H9 (cell line): Measurements from ENCODE around the gene WRAP73. TPM values are rescaled to one million over a fixed set of nuclear protein-coding genes. Genes with fewer than 3 reads are reported as not detected.

Experiments
- DNase-seq: peaks from one replicate; pipeline ENCODE4 v3.0.0-alpha.2; 2017
- H2AFZ ChIP-seq: one replicate; pipeline ENCODE4 v1.6.1; 2013; ENCODE audit warnings: mild to moderate bottlenecking, low read length, control low read depth, moderate library complexity
- H2AK5ac ChIP-seq: 2 replicates; pipeline ENCODE4 v1.6.1; 2013; ENCODE audit warnings: low read length, control low read depth, mixed read lengths; ENCODE audit not compliant: insufficient read length
- H2BK120ac ChIP-seq: one replicate; pipeline ENCODE4 v1.6.1; 2013; ENCODE audit warnings: low read depth, mild to moderate bottlenecking, low read length, control low read depth, inconsistent platforms; ENCODE audit not compliant: poor library complexity, severe bottlenecking
- H2BK12ac ChIP-seq: 2 replicates; pipeline ENCODE4 v1.6.1; 2013; ENCODE audit warnings: low read length, control low read depth, mixed read lengths, low read depth; ENCODE audit not compliant: insufficient read length
- H2BK15ac ChIP-seq: 2 replicates; pipeline ENCODE4 v1.6.1; 2013; ENCODE audit warnings: low read depth, low read length, control low read depth
- H2BK20ac ChIP-seq: one replicate; pipeline ENCODE4 v1.6.1; 2013; ENCODE audit warnings: low read depth, mild to moderate bottlenecking, low read length, control low read depth, inconsistent platforms; ENCODE audit not compliant: poor library complexity, severe bottlenecking
- H2BK5ac ChIP-seq: 2 replicates; pipeline ENCODE4 v1.6.1; 2013; ENCODE audit warnings: low read length, control low read depth, mixed read lengths; ENCODE audit not compliant: insufficient read length
- H3K14ac ChIP-seq: 2 replicates; pipeline ENCODE4 v1.6.1; 2013; ENCODE audit warnings: low read length, control low read depth; ENCODE audit not compliant: insufficient read depth
- H3K18ac ChIP-seq: 2 replicates; pipeline ENCODE4 v1.6.1; 2013; ENCODE audit warnings: low read depth, mild to moderate bottlenecking, mixed read lengths, low read length, control low read depth; ENCODE audit not compliant: insufficient read length
- H3K23ac ChIP-seq: 2 replicates; pipeline ENCODE4 v1.6.1; 2013; ENCODE audit warnings: low read length, control low read depth, mixed read lengths, low read depth; ENCODE audit not compliant: insufficient read length
- H3K23me2 ChIP-seq: 2 replicates; pipeline ENCODE4 v1.6.1; 2013; ENCODE audit warnings: low read depth, mild to moderate bottlenecking, mixed read lengths, low read length, control low read depth; ENCODE audit not compliant: insufficient read length, poor library complexity, severe bottlenecking
- H3K27ac ChIP-seq: 2 replicates; pipeline ENCODE4 v1.5.1; 2013; ENCODE audit warnings: low read length, control low read depth, mixed read lengths, low read depth; ENCODE audit not compliant: insufficient read length
- H3K27me3 ChIP-seq: 2 replicates; pipeline ENCODE4 v1.6.1; 2013; ENCODE audit warnings: low read length, control low read depth, inconsistent platforms; ENCODE audit not compliant: insufficient read depth
- H3K4ac ChIP-seq: 2 replicates; pipeline ENCODE4 v1.6.1; 2013; ENCODE audit warnings: low read depth, mild to moderate bottlenecking, control low read depth, inconsistent platforms, low read length, moderate library complexity
- H3K4me1 ChIP-seq: 2 replicates; pipeline ENCODE4 v1.6.1; 2013; ENCODE audit warnings: low read length, control low read depth, inconsistent platforms; ENCODE audit not compliant: insufficient read depth
- H3K4me2 ChIP-seq: 2 replicates; pipeline ENCODE4 v1.6.1; 2013; ENCODE audit warnings: low read length, control low read depth, mixed read lengths; ENCODE audit not compliant: insufficient read length, insufficient read depth
- H3K56ac ChIP-seq: 2 replicates; pipeline ENCODE4 v1.6.1; 2013; ENCODE audit warnings: low read depth, mild to moderate bottlenecking, mixed read lengths, low read length, control low read depth; ENCODE audit not compliant: insufficient read length
- H3K79me1 ChIP-seq: 2 replicates; pipeline ENCODE4 v1.6.1; 2013; ENCODE audit warnings: low read depth, mild to moderate bottlenecking, moderate library complexity, low read length, control low read depth, inconsistent platforms; ENCODE audit not compliant: insufficient read depth, poor library complexity, severe bottlenecking
- H3K79me2 ChIP-seq: 2 replicates; pipeline ENCODE4 v1.6.1; 2013; ENCODE audit warnings: low read length, control low read depth, inconsistent platforms; ENCODE audit not compliant: insufficient read depth
- H3K9ac ChIP-seq: 2 replicates; pipeline ENCODE4 v1.6.1; 2013; ENCODE audit warnings: low read length, control low read depth, mixed read lengths; ENCODE audit not compliant: insufficient read length; ENCODE audit errors: extremely low read depth
- H3K9me3 ChIP-seq: one replicate; pipeline ENCODE4 v1.6.1; 2013; ENCODE audit warnings: low read depth, low read length, inconsistent platforms; ENCODE audit not compliant: control insufficient read depth
- H3T11ph ChIP-seq: one replicate; pipeline ENCODE4 v1.6.1; 2013; ENCODE audit warnings: mild to moderate bottlenecking, low read length, control low read depth, inconsistent platforms
- H4K20me1 ChIP-seq: one replicate; pipeline ENCODE4 v1.6.1; 2013; ENCODE audit not compliant: control insufficient read depth, insufficient read length, insufficient read depth
- H4K5ac ChIP-seq: 2 replicates; pipeline ENCODE4 v1.6.1; 2013; ENCODE audit warnings: low read depth, mild to moderate bottlenecking, mixed read lengths, low read length, control low read depth; ENCODE audit not compliant: insufficient read length
- H4K8ac ChIP-seq: replicated peaks from 2 replicates; pipeline ENCODE4 v1.6.1; 2013; ENCODE audit warnings: low read length, control low read depth, mixed read lengths, low read depth; ENCODE audit not compliant: insufficient read length
- H4K91ac ChIP-seq: 2 replicates; pipeline ENCODE4 v1.6.1; 2013; ENCODE audit warnings: low read depth, mild to moderate bottlenecking, moderate library complexity, mixed read lengths, low read length, control low read depth; ENCODE audit not compliant: insufficient read length
- H3K27ac Mint-ChIP-seq, 3 experiments: 2 replicates in 2 of 3; 3 replicates in 1 of 3; pipeline ENCODE4 v1.8.0; 2020 to 2021; ENCODE audit warnings: mixed read lengths in 3 of 3, mild to moderate bottlenecking in 1 of 3, moderate library complexity in 1 of 3
- H3K27me3 Mint-ChIP-seq: 2 replicates; pipeline ENCODE4 v1.8.0; 2021; ENCODE audit warnings: low read depth, mild to moderate bottlenecking, moderate library complexity, mixed read lengths
- H3K36me3 Mint-ChIP-seq, 3 experiments: 2 replicates in 2 of 3; 3 replicates in 1 of 3; pipeline ENCODE4 v1.8.0; 2020 to 2021; ENCODE audit warnings: low read depth in 3 of 3, mixed read lengths in 3 of 3; ENCODE audit not compliant: insufficient read depth in 1 of 3
- H3K4me1 Mint-ChIP-seq, 2 experiments: 2 replicates each; pipeline ENCODE4 v1.8.0; 2020; ENCODE audit warnings: mixed read lengths in 2 of 2
- H3K4me3 Mint-ChIP-seq, 2 experiments: 2 replicates in 1 of 2; 3 replicates in 1 of 2; pipeline ENCODE4 v1.8.0; 2020 to 2021; ENCODE audit warnings: mild to moderate bottlenecking in 2 of 2, mixed read lengths in 2 of 2, moderate library complexity in 1 of 2
- H3K9me3 Mint-ChIP-seq, 2 experiments: 2 replicates in 1 of 2; 3 replicates in 1 of 2; pipeline ENCODE4 v1.8.0; 2020; ENCODE audit warnings: mild to moderate bottlenecking in 2 of 2, mixed read lengths in 2 of 2, moderate library complexity in 1 of 2
- CTCF ChIP-seq: fragments of 200-600 bp; sonication (generic); conservative IDR thresholded peaks from 3 replicates; pipeline ENCODE4 v1.8.0; 2021; ENCODE audit warnings: antibody characterized with exemption, mild to moderate bottlenecking
- WGBS: extraction: QIAGEN DNeasy Blood & Tissue Kit; methylation state at CpG from one replicate; pipeline ENCODE4 v1.1.7; 2013; ENCODE audit warnings: missing lambda C conversion rate, low lambda C conversion rate, mixed read lengths; ENCODE audit not compliant: insufficient read length; ENCODE audit errors: extremely low coverage; 5-methylcytosine and 5-hydroxymethylcytosine counted together
- total RNA-seq: library from RNA; stranded (reverse); gene quantifications from 2 replicates; pipeline ENCODE4 v1.2.1, GENCODE V29; 2021

Gene WRAP73
- total RNA-seq, 1 experiment from 2014 or later, result 28.4 TPM

GRCh38 chr1:3594706-3595377, 55.1 kb downstream of the WRAP73 start:
- H3K79me1 ChIP-seq, result no peaks in the 10 kb centered on the region
- WGBS, result no CpG with 5 or more reads among the region's 31 CpGs
- no peak overlapping the region for H3K27ac ChIP-seq
- no peak overlapping the region for H3K14ac ChIP-seq
- H3K4ac ChIP-seq, result no peak overlapping the region
- H3K56ac ChIP-seq, result no peak overlapping the region
- H2BK20ac ChIP-seq, result no peak overlapping the region
- no peak overlapping the region for H3K9ac ChIP-seq
- H3K18ac ChIP-seq, result no peak overlapping the region
- H3K9me3 ChIP-seq, result no peaks in the 10 kb centered on the region
- H2BK12ac ChIP-seq, result no peak overlapping the region
- no peak for DNase-seq
- no peak overlapping the region for H2BK5ac ChIP-seq
- no peaks in the 10 kb centered on the region for H3K23me2 ChIP-seq
- no peak overlapping the region for H2BK15ac ChIP-seq
- no peak overlapping the region for H4K5ac ChIP-seq
- peaks cover 3% of the 10 kb centered on the region; the same call in 1 of the 2 replicates for H3K4me1 ChIP-seq
- no peak overlapping the region for H3K23ac ChIP-seq
- no peak overlapping the region for H3T11ph ChIP-seq
- TF ChIP-seq CTCF, result no peak
- Mint-ChIP-seq H3K27me3 (no peaks in the 10 kb centered on the region), H3K9me3 (no peaks in the 10 kb centered on the region), H3K27ac (peak overlapping the region in 1 of 3 experiments; percentile 55; a peak in 1 of 7 replicates), H3K36me3 (peaks cover 0 to 2% (median 0%) of the 10 kb centered on the region in 3 experiments; a peak in 1 of 7 replicates), H3K4me1 (peaks cover 19 to 41% of the 10 kb centered on the region in 2 experiments), H3K4me3 (no peak overlapping the region; a peak in 1 of 5 replicates)
- H4K8ac ChIP-seq, result no peak overlapping the region
- no peak overlapping the region for H3K4me2 ChIP-seq
- H2AK5ac ChIP-seq, result no peak overlapping the region
- no peak overlapping the region for H2BK120ac ChIP-seq
- H2AFZ ChIP-seq, result no peak overlapping the region
- no peaks in the 10 kb centered on the region for H3K79me2 ChIP-seq
- H4K20me1 ChIP-seq, result no peaks in the 10 kb centered on the region
- no peaks in the 10 kb centered on the region for H3K27me3 ChIP-seq
- no peak overlapping the region for H4K91ac ChIP-seq
